Stimulated activated CD4-positive, alpha-beta T cell treated with anti-CD3 and anti-CD28 coated beads, Interleukin-12 subunit alpha, Interleukin-12 subunit beta, amount 100 ng/mL, for 4 hours (primary cell): ENCODE measurements around the gene ANKS1A.
"Not testable (repeated sequence)": the region's sequence is repeated elsewhere in the genome, so short reads cannot be mapped to it uniquely, and the experiment has no call there.

Source experiments
- DNase-seq: peaks from one replicate; pipeline ENCODE4 v3.0.0-alpha.2; 2020

ANKS1A gene

DNA sequence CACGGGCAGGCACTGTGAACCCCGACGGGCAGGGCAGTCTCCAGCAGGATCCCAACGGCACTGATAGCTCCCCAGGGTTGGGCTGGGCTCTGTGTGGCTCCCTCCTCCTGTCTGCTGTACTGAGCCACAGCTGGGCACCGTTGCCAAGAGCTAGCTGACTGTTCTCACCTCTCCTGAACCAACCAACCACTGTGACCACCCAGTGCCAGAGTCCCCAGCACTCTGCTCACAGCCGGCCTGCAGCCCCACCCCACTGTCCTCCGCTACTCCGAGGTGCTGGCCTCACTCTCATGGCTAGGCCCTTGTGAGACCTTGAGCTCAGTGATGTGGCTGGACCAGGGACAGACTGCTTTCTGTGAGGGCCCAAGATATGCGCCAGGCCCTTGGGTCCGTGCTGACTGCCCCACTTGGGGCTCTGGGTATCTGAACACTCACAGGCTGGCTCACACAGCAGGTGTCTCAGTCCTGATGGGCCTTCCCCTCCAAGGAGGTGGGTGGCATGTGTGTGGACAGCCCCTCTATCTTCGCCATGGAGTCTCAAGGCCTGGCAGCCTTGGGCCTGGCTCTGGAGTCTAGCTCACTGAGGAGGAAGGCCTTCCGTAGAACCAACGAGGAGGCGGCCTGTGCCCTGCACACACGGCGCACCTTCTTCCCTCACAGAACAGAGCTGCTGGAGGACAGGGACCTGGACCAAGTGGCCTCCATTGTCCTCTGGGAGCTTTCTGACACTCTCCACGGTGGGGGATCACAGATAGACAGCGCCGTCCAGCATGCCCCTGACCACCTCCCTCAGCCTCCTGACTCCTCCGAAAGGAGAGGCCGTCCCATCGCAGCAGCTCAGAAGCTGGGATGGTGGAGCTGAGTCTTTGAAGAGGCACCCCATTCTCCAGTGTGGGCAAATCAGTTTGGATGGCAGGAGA is 198.6 kb downstream of the ANKS1A start:
- DNase-seq: no peak

DNA sequence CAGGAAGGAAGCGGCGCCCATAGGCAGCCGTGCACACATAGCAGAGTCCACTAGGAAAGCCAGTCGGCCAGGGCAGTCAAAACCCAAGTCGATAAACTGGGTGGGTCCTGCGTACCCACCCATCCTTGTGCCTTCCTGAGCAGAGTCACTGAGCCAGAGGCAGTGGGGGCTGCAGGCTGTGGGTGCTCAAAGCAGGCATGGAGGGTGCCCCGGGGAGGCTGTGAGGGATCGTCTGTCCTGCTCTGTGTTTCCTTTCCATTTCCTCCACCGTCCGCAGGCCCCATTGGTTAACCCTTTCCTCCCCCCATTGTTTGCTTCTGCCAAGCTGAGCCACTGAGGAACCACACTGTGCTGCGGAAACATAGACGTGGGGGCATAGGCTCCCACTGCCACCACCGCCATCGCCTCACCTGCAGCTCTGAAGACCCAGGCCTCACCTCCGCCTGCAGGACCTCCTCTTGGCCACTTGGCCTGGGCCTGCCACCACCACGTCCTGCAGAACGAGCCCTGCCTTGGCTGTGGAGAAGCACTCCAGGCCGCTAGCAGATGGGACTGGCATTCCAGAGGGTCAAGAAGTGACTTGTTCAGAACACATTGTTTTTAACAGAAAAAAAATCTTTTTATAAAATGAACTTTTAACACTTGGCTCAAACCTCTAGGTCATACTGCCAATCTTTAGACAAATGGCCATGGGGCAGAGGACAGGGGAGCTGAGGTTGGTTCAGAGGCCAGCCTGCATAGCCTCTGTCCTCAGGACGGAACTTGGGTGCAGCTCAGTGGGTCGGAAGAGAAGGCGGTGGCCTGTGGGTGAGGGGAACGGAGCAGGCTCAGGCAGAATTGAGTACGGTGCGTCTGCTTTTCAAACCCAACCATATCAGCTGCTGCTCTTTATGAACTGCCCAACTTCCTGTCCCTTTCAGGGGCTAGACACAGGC is 199.5 kb downstream of the ANKS1A start:
- DNase-seq: no peak

DNA sequence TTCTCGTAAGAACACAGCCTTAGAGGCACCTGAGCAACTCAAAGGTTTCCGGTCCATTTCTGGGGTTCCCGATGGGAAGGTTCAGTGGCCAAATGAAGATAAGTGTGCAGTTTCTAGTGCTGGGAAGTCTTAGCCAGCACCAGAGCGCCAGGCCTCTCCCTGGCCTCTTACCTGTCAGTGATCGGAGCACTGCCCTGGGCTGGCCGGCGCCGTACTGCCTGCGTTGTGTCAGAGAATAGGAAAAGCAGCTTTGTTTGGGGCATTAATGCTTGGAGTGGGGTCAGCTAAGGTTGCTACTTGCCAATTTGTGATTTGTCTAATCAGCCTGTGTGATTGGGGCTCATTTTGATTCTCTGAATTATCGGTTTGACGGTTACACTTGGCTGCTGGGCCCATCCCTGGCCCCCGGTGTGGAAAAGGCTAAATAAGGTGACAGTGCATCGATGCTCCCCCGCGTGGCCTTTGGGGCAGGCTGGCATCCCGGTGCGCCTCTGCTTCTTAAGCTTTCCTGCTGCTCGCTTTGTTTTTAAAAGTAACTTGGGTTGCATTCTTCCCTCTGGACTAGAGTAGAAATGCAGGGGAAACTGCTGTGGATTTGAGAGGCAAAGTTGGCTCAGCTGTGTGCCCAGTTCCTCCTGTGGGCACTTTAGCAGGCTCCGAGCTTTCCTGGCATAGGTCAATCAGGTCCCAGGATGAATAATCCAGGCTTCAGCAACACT is 200.3 kb downstream of the ANKS1A start:
- DNase-seq: no peak

DNA sequence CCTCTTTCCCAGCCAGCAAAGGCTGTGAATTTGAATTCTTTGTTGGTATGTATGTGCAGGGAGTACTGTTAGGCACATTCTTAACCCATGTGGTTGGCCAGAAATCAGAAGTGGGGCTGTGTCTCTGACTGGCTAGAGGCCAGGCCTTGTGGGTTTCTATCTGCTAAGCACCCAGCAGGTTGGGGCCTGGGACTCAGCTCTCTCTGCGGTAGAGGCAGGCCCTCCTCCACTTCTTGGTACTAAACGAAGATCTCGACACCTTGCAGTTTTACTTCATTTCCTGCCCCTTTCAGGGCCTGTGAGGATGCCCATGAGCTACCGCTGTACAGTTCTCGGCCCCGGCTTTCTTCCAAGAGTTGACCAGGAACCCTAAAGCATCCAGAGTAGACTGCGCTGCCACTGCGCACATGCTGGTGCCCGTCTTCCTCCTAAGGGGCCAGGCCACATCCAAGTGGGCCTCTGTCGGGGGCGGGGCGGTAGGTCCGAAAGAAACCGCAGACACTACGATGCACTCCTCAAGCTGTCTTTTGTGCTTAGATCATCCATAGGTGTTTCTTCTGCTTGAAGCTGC is 201.0 kb downstream of the ANKS1A start:
- DNase-seq: no peak

DNA sequence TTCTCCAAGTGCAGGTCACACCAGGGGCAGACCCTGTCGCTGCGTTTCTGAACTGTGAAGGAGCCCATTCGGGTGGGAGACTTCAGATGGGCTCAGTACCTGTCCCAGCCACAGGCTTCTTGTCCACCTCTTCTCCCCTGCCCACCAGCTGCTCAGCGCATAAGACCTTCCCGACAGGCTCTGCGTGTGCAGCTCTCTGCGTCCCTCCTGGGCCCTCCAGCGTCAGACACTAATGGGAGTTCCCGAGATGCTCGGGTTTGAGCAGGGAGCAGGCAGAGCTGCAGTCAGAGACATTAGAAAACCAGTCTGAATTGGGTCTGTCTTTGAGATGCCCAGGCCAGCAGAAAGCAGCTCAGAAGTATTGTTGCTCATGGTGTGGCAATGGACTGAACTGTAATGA is 201.7 kb downstream of the ANKS1A start:
- DNase-seq: no peak

DNA sequence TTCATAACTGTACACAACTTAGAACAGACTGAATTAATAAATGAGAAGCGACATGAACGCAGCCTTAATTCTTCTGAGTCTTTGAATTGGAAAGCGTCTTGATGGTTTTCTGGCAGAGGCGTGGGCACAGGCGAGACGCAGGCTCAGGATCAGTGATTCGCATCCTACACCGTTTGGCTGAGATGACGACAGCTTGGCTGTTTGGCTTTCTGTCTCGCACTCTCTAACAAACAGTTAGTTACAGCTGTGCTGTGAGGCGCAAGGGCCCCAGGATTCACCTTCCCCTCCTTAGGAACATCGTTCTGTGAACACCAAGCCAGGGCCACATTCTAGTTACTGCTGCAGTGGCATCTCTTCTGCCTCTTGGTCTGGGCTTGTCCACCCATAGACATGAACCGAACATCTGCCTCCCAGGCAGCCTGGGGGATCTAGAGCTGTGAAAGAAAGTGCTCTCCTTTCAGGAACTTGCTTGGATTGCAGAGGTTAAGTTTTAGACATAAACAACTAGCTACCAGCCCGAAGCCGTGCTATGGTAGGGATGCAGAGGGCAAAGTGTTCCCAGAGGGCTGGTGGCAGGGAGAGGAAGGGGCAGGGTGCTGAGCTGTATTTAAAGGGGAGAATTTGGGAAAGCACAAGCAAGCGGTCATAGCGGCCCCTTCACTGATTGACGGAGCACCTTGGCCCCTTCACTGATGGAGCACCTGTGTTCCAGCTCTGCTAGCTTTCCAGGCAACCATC is 202.5 kb downstream of the ANKS1A start:
- no peak for DNase-seq

DNA sequence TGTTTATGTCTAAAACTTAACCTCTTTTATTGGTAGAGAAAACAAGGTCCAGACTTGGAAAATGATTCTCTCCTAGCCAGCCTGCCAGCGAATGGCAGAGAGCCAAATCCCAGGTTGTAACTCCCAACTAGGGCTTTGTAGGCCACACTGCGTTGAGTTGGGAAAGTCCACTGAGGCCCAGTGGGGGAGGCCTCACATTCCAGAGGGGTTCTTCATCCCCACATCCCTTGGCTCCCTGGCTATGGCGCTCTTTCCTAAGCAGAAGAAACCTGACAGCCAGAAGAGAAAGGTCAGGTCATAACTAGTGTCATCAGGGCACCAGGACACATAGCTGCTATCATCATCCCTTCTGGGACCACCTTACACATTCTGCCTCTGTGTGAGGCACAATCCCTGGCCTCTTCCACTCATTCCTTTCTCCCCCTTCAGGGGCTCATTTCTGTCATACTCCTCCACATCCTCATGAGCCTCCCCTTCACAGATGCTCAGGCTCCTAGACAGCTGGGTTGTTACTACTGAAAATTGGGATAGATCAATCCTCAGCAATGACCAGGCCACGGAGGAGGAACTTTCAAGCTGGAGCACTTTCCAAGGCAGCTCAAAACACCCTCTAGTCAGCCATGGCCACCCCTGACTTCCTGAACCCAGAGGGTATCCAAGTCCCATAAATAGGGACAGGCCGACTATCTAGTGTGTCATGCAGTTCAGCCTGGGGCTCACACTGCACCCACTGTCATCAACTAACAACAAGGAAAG is 203.5 kb downstream of the ANKS1A start:
- no peak for DNase-seq

DNA sequence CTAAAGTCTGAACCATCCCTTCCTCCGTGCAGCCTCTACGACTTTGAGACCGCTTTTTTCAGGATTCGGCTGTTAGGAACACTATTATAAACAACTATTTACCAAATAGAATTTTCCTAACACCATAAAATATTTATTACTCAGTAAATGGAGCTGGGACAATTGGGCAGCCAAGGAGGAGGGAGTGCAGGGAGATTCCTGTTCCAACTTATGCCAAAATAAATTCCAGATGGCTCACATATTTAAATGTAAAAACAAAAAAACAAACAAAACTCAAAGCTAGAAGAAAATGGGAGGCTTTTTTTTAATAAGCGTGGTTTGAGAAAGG is 204.0 kb downstream of the ANKS1A start:
- no peak for DNase-seq

DNA sequence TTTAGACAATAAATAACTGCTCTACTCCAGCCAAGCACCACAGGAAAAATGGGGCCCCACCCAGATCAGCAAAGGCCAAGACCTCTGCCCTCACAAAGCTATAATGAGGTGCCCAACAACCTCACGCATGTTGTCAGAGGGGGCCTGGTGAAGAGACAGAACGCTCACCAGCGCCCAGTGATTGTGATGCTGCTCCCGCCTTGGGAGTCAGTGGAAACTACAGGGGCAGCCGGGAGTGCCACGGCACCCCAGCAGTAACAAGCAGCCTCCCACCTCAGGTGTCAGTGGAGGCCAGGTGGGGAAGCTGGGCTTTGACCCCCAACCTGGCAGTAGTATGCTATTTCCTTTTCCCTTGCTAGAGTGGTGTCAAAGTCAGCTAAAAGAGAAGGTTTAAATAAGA is 204.7 kb downstream of the ANKS1A start:
- DNase-seq: no peak

DNA sequence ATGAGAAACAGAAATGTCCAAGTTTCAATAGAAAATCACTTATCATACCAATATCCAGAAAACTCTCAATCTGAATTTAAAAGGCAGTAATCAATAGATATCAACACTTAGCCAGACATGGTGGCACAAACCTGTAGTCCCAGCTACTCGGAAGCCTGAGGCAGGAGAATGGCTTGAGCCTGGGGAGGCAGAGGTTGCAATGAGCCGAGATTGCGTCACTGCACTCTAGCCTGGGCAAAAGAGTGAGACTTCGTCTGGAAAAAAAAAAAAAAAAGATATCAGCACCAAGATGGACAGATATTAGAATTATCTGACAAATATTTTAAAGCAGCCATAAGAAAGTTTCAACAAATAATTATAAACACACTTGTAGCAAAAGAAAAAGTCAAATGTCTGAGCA is 205.1 kb downstream of the ANKS1A start:
- DNase-seq: no peak

DNA sequence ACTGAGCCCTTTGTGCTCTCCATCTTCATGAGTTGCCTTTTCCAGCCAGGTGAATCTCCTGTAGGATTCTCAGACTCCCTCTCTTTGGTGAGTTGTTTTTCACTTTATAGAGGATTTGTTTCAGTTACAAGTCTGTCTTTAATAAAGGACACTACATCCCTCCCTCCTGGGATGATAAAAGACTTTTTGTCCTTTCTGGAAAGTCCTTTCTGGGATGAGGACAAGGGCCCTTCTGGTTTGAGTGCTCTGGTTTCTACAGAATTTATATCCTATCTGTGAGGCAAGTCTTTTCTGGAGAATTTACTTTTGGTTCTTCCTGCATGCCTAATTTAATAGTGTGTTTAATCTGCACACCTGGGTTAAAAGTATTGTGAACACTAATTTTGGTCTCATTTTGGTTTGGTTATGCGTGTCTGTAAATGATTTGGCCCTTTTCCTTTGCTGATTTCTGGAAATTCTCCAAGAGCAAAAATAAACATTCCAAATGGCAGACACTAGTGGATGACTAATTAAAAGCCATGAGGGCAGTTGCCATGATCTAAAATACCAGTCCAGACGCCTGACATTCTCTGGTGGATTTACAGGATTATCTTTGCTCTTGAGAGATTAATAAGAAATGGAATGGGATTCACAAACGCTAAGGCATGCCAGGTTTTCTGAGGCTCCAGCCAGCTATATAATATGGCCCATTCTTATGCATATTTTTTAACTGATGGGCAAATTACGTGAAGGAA is 207.2 kb downstream of the ANKS1A start:
- no peak for DNase-seq

DNA sequence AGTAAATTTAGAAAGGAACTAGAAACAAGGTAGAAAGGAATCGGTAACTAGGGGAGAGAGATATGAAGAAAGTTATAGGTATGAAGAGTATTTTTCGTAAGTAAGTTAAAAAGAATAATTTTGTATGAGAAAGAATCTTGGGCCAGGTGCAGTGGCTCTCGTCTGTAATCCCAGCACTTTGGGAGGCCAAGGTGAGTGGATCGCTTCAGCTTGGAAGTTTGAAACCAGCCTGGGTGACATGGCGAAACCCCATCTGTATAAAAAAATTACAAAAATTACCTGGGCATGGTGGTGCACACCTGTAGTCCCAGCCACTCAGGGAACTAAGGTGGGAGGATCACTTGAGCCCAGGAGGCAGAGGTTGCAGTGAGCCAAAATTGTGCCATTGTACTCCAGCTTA is 210.1 kb downstream of the ANKS1A start:
- no peak for DNase-seq

DNA sequence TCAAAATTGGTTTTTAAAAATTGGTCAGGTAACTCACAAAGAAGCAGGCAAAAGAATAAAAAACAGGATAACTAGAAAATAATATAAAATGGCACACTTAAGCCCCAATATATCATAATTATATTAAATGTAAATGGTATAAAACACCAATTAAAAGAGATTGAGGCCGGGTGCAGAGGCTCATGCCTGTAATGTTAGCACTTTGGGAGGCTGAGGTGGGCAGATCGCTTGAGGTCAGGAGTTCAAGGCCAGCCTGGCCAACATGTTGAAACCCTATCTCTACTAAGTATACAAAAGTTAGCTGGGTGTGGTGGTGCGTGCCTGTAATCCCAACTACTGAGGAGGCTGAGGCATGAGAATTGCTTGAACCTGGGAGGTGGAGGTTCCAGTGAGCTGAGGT is 216.0 kb downstream of the ANKS1A start:
- no peak for DNase-seq

DNA sequence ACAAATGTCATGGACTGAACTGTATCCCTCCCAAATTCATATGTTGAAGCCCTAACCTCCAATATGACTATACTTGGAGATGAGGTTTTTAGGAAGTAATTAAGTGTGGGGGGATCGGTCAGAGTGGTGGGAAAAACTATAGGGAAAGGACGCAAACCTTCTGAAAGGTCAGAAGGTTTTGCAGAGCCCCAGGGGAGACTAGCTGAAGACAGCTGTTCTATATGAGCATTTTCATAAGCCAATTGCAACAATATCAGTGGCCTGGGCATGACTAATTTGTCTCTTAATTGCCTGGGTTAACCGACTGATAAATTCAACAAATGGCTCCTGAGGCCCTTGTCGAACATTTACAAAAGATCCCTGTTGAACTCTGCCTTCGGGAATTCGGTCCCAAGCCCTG is 217.0 kb downstream of the ANKS1A start:
- DNase-seq: not testable (repeated sequence)

DNA sequence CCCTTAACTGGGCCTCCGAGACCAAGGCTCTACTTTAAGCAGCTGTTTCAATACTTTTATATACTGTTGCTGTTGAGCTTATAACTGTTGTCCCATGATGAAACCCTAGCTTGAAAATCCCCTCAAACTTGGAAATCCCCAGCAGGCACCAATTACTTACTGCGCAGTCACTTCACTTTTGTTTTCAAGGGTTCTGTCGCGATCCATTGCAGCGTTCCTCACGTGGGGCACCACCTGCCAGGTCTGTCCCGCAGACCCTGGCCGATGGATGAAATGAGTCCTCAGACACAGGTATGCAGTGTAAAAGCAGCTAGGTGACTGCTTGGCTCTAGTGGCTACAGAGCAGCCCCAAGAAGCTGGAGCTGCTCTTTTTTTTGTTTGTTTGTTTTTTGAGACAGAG is 218.2 kb downstream of the ANKS1A start:
- not testable (repeated sequence) for DNase-seq

DNA sequence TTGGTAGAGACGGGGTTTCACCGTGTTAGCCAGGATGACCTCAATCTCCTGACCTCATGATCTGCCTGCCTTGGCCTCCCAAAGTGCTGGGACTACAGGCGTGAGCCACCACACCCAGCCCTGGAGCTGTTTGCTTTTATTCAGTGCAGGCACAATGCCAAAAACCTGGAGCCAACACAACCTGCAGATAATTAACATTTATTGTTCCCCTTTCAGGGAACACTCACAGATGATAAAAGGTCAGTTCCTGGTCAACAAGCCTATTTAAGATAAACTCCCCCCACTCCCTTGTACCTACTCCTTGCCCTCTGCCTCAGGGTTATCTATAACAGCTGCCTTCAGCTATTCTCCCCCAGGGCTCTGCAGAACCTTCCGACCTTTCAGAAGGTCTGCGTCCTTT is 218.7 kb downstream of the ANKS1A start:
- not testable (repeated sequence) for DNase-seq

DNA sequence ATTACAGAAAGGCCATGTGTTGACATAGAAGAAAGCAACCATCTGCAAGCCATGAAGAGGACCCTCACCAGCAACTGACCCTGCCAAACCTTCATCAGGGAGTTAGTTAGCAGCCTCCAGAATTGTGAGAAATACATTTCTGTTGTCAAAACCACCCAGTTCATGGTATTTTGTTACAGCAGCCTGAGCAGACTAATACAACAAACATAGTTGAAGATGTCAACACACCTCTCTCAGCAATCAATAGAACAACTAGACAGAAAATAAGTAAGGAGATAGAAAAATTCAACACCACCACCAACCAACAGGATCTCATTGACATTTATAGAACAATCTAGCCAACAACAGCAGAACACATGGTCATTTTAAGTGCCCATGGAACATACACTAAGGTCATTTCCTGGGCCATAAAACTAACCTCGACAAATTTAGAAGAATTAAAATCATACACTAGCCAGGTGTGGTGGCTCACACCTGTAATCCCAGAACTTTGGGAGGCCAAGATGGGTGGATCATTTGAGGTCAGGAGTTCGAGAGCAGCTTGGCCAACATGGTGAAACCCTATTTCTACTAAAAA is 219.3 kb downstream of the ANKS1A start:
- no peak for DNase-seq

DNA sequence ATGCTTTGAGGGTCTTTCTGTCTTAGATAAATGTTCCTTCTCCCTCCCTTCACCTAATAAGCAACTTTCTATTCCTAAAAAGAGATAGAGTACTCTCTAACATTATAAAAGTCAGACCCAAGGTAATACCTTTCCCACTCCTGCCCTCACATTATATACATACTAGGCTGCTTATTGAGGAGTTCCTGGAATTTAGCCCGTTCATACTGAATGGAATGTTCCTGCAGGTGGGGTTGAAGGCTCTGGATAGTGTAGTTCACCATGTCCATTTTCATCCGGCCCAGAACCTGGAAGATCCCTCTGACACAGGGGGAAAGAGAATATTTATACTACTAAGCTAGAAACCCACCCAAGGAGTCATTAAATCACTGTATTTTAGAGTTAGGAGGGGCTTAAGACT is 231.7 kb downstream of the ANKS1A start:
- DNase-seq: no peak

DNA sequence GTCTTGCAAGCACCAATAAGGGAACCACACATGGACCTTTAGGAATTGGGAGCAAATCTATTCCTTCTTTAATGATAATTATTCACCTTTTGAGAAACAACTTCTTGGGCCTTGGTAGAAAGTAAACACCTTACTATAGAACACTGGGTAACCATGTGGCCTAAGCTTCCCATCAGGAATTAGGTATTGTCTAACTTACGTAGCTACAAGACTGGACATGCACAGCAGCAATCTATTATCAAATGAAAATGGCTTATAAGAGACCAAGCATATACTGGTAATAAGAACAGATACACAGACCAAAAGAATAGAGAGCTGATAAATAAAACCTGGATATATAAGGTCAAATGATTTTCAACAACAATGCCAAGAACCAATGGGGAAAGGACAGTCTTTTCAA is 235.3 kb downstream of the ANKS1A start:
- no peak for DNase-seq

DNA sequence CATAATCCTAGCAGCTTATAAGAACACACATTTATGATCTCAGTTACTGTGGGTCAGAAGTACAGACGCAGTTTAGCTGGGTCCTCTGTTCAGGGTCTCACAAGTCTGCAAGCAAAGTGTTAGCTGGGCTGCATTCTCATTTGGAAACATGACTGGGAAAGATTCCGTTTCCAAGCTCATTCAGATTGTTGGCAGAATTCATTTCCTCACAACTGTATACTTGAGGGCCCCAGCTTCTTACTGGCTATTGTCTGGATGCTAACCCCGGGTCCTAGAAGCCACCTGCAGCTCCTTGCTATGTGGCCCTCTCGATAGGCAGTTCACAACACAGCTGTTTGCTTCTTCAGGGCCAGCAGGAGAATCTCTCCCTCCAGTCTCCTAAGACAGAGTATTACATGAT is 239.0 kb downstream of the ANKS1A start:
- DNase-seq: no peak
